Osteocyte (in vitro differentiated cells): ENCODE results near the gene CD82. TPM values are rescaled to one million over a fixed set of nuclear protein-coding genes. Genes with fewer than 3 reads are reported as not detected.
"Not testable (repeated sequence)": the region's sequence is repeated elsewhere in the genome, so short reads cannot be mapped to it uniquely, and the experiment has no call there.

Source experiments
- DNase-seq: peaks from one replicate; pipeline ENCODE4 v3.0.0; 2021; ENCODE audit warnings: mixed read lengths; ENCODE audit not compliant: unreplicated experiment; ENCODE audit errors: extremely low spot score
- H3K27ac Mint-ChIP-seq: one replicate; pipeline ENCODE4 v1.8.0; 2021; ENCODE audit warnings: mild to moderate bottlenecking, mixed read lengths; ENCODE audit not compliant: unreplicated experiment
- H3K27me3 Mint-ChIP-seq: one replicate; pipeline ENCODE4 v1.8.0; 2021; ENCODE audit warnings: mixed read lengths; ENCODE audit not compliant: unreplicated experiment
- H3K36me3 Mint-ChIP-seq: one replicate; pipeline ENCODE4 v1.8.0; 2021; ENCODE audit warnings: mixed read lengths; ENCODE audit not compliant: unreplicated experiment
- H3K4me1 Mint-ChIP-seq: one replicate; pipeline ENCODE4 v1.8.0; 2021; ENCODE audit warnings: mixed read lengths; ENCODE audit not compliant: unreplicated experiment
- H3K4me3 Mint-ChIP-seq: one replicate; pipeline ENCODE4 v1.8.0; 2021; ENCODE audit warnings: mild to moderate bottlenecking, moderate library complexity, mixed read lengths; ENCODE audit not compliant: unreplicated experiment
- H3K9me3 Mint-ChIP-seq: one replicate; pipeline ENCODE4 v1.8.0; 2021; ENCODE audit warnings: mixed read lengths; ENCODE audit not compliant: unreplicated experiment
- CTCF ChIP-seq: fragments of 200-600 bp; sonication (generic); IDR thresholded peaks from 2 replicates; pipeline ENCODE4 v1.5.0; 2021; ENCODE audit warnings: antibody characterized with exemption, mild to moderate bottlenecking, moderate library complexity
- total RNA-seq: library from RNA; stranded (reverse); gene quantifications from 2 replicates; pipeline ENCODE4 v1.2.1, GENCODE V29; 2021

CD82 gene
- total RNA-seq, 1 donor from 2014 or later = 34.6 TPM

- no peak for TF ChIP-seq CTCF
These were observed 17.3 kb upstream of the CD82 start for GRCh38 chr11:44548032-44548695.

GRCh38 chr11:44548961-44549749 lies 16.3 kb upstream of the CD82 start:
- Mint-ChIP-seq H3K9me3 (peaks cover 12% of the 10 kb centered on the region), H3K27me3 (peaks cover 19% of the 10 kb centered on the region)
- not testable (repeated sequence) for DNase-seq, H3K4me3 Mint-ChIP-seq, H3K36me3 Mint-ChIP-seq, H3K4me1 Mint-ChIP-seq, H3K27ac Mint-ChIP-seq

More at GRCh38 chr11:44548032-44548695, 17.3 kb upstream of the CD82 start:
- Mint-ChIP-seq H3K36me3 (no peaks in the 10 kb centered on the region), H3K9me3 (peaks cover 12% of the 10 kb centered on the region), H3K4me1 (no peaks in the 10 kb centered on the region), H3K27me3 (peaks cover 20% of the 10 kb centered on the region), H3K27ac (no peak overlapping the region), H3K4me3 (no peak overlapping the region)
- no peak for DNase-seq

GRCh38 chr11:44550123-44550522 lies 15.3 kb upstream of the CD82 start:
- no peak overlapping the region for H3K4me3 Mint-ChIP-seq
- no peaks in the 10 kb centered on the region for H3K4me1 Mint-ChIP-seq
- H3K27ac Mint-ChIP-seq = no peak overlapping the region
- H3K9me3 Mint-ChIP-seq = peaks cover 12% of the 10 kb centered on the region
- H3K27me3 Mint-ChIP-seq = peaks cover 19% of the 10 kb centered on the region
- no peak for DNase-seq
- TF ChIP-seq CTCF = no peak
- no peaks in the 10 kb centered on the region for H3K36me3 Mint-ChIP-seq

GRCh38 chr11:44551456-44552139 lies 13.9 kb upstream of the CD82 start:
- Mint-ChIP-seq H3K27me3 (peaks cover 12% of the 10 kb centered on the region), H3K4me1 (no peaks in the 10 kb centered on the region), H3K36me3 (no peaks in the 10 kb centered on the region), H3K4me3 (no peak overlapping the region), H3K9me3 (peaks cover 5% of the 10 kb centered on the region), H3K27ac (no peak overlapping the region)
- DNase-seq = no peak
- no peak for TF ChIP-seq CTCF

GRCh38 chr11:44555031-44555800 lies 10.2 kb upstream of the CD82 start:
- peaks cover 8% of the 10 kb centered on the region for H3K27me3 Mint-ChIP-seq
- no peak for TF ChIP-seq CTCF
- no peaks in the 10 kb centered on the region for H3K36me3 Mint-ChIP-seq
- H3K27ac Mint-ChIP-seq = no peak overlapping the region
- H3K4me1 Mint-ChIP-seq = peaks cover 9% of the 10 kb centered on the region
- DNase-seq = no peak
- H3K9me3 Mint-ChIP-seq = peaks cover 5% of the 10 kb centered on the region
- H3K4me3 Mint-ChIP-seq = no peak overlapping the region
